GM12875 (cell line): ENCODE measurements around the gene NKX1-1.

Experiments used
- H3K4me3 ChIP-seq: one replicate; pipeline ENCODE4 v1.5.1; 2011; ENCODE audit warnings: low read depth, low read length, control low read depth
- TF ChIP-seq, protein P1 (sequence below): IDR thresholded peaks from 2 replicates; pipeline ENCODE4 v1.5.1; 2011; ENCODE audit warnings: low read depth, mild to moderate bottlenecking, control low read depth, inconsistent platforms, low read length, moderate library complexity, borderline replicate concordance; ENCODE audit not compliant: insufficient read depth

NKX1-1 gene

DNA sequence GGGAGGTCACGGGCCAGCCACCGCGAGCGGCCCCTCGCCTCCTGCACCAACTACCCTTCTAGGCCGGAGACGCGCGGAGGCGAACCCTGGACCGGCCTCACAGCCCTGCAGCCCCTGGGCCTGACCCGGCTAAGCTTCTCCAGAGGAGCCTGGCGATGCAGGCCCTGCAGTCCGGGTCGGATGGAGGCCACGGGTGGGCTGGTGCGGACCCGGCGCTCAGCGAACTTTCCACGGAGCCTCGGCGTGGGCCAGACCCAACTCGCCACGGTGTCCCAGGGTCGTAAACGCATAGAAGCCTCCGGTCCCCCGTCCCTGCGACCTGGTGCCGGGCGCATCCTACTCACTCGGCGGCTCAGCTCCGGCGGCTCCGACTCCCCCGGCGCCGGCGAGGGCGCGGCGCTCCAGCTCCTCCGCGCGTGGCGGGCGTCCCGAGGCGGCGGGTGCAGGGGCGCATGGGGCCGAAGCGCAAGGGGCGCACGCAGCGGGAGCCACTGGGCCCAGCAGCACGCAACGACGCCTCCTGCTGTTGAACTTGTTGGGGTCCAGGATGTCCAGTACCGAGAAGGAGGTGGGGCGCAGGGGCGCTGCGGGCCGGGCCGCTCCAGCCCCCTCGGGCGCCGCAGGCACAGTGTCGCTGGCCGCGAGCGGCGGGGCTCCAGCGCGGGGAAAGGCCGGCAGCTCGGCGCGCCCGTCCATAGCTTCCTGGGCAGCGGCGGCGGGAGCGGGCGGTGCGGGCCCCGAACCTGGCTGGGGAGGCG, 427 bp downstream of the NKX1-1 start:
- no peak overlapping the region for H3K4me3 ChIP-seq

DNA sequence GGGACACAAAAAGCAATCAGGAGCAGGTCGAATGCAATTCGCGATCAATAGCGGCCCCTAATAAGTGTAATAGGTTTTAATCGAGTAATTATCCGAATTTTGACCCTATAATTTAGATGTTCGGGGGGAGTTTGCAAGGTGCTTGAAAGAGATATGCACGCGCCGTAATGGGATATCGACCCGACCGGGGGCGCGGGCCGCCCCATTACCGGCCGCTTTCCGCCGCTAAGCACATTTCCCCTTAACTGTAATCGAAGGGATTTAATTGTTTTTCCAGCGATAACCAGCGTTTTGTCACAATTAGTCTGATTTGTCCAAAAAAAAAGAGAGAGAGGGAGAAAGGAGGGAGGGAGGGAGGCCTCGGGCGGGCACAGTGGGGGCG, 997 bp downstream of the NKX1-1 start:
- TF ChIP-seq, protein P1, sequence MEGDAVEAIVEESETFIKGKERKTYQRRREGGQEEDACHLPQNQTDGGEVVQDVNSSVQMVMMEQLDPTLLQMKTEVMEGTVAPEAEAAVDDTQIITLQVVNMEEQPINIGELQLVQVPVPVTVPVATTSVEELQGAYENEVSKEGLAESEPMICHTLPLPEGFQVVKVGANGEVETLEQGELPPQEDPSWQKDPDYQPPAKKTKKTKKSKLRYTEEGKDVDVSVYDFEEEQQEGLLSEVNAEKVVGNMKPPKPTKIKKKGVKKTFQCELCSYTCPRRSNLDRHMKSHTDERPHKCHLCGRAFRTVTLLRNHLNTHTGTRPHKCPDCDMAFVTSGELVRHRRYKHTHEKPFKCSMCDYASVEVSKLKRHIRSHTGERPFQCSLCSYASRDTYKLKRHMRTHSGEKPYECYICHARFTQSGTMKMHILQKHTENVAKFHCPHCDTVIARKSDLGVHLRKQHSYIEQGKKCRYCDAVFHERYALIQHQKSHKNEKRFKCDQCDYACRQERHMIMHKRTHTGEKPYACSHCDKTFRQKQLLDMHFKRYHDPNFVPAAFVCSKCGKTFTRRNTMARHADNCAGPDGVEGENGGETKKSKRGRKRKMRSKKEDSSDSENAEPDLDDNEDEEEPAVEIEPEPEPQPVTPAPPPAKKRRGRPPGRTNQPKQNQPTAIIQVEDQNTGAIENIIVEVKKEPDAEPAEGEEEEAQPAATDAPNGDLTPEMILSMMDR = no peak
- no peak overlapping the region for H3K4me3 ChIP-seq

More for the DNA sequence above, 427 bp downstream of the NKX1-1 start:
- TF ChIP-seq, protein P1 = no peak

DNA sequence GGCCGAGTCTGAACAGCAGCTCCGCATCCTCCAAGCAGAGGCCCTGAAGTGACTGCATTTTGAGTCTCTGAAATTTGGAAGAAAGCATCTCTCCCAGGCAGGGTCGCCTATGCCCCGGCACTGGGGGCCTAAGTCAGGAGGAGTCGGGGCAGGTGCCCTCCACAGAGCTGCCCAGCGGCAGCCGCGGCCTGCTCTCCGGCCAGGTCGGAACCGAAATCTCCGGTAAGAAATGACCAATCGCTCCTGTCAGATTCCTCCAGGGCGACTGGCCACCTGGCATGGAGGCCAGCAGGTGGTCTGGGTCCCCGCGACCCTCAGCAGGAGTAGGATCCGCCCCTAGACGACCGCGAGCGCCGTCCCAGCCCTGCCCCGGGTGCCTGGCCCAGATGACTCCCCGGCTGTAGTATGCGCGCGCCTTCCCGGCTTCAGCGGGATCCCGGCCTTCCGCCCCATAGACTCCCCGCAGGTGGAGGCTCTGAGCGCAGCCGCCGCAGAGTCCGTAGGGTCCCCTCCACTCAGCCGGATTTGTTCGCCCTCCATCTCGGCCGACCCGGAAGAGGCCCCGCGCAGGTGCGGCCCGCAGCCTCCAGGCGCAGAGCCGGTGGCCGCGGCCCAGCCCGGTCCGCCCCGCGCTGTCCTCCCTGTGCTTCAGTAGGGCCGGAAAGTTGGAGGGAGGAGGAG, 1.5 kb downstream of the NKX1-1 start:
- no peak overlapping the region for H3K4me3 ChIP-seq
- TF ChIP-seq, protein P1 = no peak

DNA sequence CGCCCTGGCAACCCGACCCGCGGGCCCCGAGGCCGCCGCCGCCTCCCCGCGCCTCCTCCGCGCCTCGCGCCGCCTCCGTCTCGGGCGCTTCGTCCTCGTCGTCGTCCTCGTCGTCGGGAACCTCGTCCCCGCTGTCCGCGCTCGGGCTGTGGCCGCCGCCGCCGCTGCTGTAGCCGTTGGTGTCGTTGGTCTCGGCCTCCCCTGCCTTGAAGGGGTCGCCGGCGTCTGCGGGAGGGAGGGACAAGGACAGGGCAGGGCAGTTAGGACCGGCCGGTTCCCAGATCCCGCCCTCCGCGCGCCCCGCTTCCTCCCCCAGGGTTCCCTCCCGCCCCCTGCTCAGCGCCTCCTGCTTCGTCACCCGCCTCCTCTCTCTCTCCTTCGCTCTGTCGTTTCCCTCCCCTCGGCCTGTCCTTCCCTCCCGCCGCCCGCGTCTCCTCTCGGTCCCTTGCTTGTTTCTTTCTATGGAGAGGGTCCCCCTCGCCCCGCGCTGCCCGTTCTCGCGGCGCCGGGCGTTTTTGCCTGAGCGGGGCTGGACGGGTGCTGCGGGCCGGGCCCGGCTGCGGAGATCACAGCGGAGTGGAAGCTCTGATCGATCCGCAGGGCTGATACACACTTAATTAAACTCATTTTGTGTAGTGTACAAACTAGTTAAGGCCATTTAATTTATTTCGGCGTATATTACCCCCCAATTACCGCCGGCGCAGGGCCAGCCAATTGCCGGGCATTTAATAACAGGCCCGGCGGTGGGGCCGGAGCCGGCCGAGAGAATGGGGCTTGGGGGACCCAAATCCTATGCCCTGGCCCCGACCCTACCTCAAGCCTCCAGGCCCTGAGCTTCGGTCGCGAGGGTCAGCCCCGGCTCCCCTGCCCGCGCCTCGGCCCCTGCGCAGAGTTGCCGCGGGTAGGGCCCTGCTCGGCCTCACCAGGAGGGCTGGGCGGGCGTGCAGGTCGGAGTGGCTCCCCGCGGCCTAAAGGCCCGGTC, 2.4 kb downstream of the NKX1-1 start:
- no peak overlapping the region for H3K4me3 ChIP-seq
- TF ChIP-seq, protein P1 = no peak

DNA sequence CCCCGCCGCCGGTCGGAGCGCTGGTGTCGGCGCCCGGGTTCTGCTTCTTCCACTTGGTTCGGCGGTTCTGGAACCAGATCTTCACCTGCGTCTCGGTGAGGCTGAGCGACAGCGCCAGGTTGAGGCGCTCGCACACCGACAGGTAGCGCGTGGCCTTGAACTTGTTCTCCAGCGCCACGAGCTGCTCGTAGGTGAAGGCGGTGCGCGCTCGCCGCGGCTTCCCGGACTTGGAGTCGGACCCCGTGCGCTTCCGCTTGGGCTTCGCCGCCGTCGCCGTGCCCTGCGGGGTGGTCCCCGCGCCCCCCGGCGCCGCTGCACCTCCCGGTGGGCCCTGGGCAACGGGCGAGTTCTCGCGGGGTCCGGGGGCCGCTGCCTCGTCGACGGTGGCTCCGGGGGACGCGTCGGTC, 3.1 kb downstream of the NKX1-1 start:
- no peak overlapping the region for H3K4me3 ChIP-seq
- TF ChIP-seq, protein P1 = no peak

DNA sequence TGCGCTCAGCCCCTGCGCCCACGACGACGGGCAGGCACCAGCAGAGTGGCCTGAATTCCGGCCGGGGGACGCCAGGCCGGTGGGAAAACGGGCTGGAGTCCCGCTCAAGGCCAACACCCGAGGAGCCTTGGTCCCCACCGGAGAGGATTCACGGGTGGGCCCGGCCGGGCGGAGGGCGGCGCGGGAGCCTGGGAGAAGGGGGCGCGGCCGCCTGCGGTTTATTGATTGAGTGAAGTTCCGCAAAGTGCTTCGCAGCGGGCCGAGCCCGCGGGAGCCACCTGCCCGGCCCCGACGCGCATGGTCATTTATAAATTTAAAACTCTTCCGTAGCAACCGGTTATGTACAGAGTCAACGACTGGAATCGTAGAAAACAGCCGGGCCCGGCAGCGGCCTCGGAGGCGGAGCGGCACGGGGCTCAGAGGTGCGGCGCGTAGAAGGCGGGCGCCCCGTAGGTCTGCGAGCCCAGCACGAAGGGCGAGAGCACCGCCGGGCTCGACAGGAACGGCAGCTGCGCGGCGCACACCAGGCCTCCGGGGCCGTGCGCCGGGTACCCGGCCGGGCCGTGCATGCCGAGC, 3.6 kb downstream of the NKX1-1 start:
- TF ChIP-seq, protein P1 = no peak
- no peak overlapping the region for H3K4me3 ChIP-seq
